GM10847 (cell line): ENCODE data around the gene SLC12A5.

Experiments used
- POLR2A ChIP-seq: IDR thresholded peaks from 2 replicates; pipeline ENCODE4 v1.6.1; 2011; ENCODE audit not compliant: insufficient read length; ENCODE audit errors: extremely low read depth

SLC12A5 gene

GRCh38 chr20:46002008-46002407 is 27.0 kb upstream of the SLC12A5 start:
- TF ChIP-seq POLR2A, result no peak

- TF ChIP-seq POLR2A, result no peak
Measured at GRCh38 chr20:46004187-46004586, 24.8 kb upstream of the SLC12A5 start.

- no peak for TF ChIP-seq POLR2A
Measured at GRCh38 chr20:46004889-46005473, 24.0 kb upstream of the SLC12A5 start.

- TF ChIP-seq POLR2A, result no peak
Measured at GRCh38 chr20:46006022-46006705, 22.9 kb upstream of the SLC12A5 start.

- TF ChIP-seq POLR2A, result no peak
Measured at GRCh38 chr20:46006964-46007363, 22.1 kb upstream of the SLC12A5 start.

- TF ChIP-seq POLR2A, result no peak
Measured at GRCh38 chr20:46007671-46008070, 21.3 kb upstream of the SLC12A5 start.

GRCh38 chr20:46009816-46010215 is 19.2 kb upstream of the SLC12A5 start:
- TF ChIP-seq POLR2A, result no peak

GRCh38 chr20:46010491-46011391 is 18.3 kb upstream of the SLC12A5 start:
- no peak for TF ChIP-seq POLR2A

- no peak for TF ChIP-seq POLR2A
Measured at GRCh38 chr20:46011631-46012482, 17.2 kb upstream of the SLC12A5 start.

- no peak for TF ChIP-seq POLR2A
Measured at GRCh38 chr20:46012921-46013320, 16.1 kb upstream of the SLC12A5 start.

- no peak for TF ChIP-seq POLR2A
Measured at GRCh38 chr20:46013322-46013828, 15.6 kb upstream of the SLC12A5 start.

- TF ChIP-seq POLR2A, result no peak
Measured at GRCh38 chr20:46013829-46014516, 15.0 kb upstream of the SLC12A5 start.

- no peak for TF ChIP-seq POLR2A
Measured at GRCh38 chr20:46014517-46015396, 14.3 kb upstream of the SLC12A5 start.
